Measurements from ENCODE around the gene RPS21.
"Not testable (repeated sequence)": the region's sequence is repeated elsewhere in the genome, so short reads cannot be mapped to it uniquely, and the experiment has no call there.

Gene RPS21

GRCh38 chr20:62411479-62412193, 24.7 kb downstream of the RPS21 start:
- no peak for DNase-seq (ENCODE audit: low read depth)

DNA sequence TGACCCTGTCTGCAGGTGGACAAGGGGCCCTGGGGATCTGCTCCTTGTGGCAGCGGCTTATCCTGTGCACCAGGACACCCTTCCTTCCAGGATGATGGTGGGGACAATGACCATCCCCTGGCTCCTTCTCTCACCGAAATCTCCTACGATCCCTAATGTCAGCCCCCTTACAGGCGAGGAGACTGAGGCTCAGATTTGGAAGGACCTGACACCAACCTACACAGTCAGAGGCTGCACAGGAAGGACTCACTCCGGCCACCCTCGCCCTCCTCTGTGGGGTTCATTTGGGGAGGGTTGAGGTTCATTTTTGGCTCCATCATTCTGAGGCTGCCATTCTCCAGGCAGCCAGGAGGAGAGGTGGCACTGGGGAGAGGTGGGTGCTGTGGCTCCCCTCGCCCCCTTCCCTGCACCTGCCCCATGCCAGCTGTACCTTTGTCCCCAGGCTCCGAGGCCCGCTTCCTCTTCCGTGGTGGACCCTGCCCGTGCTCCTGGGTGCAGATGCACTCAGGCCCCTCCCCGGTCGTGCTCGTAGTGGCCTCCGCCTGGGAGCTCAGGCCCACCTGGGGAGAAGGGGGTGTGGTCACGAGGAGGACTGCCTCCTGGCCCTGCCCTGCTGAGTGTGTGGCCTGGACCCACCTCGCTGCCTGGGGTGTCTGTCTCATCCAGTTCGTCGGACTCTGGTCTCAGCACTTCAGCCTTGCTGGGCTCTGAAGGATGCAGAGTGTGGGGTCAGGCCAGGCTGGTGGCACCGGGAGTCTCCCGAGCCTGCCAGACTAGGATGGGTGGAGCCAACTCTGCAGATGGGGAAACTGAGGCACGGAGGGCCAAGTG, 25.5 kb downstream of the RPS21 start:
- no peak for DNase-seq (ENCODE audit: low read depth)

DNA sequence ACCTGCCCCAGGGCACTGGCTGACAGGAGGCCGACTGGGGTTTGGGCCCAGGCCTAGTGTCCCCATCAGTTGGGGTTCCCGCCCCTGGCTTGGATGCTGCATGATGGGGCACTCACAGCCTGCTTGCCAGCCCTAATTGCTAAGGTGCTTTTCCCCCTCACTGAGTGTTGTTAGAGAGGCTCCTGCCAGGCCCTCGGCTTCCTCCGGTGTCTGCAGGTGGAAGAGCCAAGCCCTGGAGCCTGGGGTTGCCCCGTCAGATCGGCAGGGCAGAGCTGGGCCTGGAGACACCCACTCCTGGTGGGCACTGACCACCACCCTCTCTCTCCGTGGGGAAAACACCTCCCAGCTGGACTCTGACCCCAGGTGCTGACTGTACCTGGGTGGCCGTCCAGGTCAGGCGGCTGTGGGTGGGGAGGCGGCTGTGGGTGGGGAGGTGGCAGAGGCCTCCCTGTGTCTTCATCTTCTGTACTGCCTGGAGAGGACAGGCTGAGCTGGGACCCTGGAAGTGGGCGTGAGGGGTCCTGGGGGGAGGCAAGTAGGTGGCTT, 26.2 kb downstream of the RPS21 start:
- DNase-seq (ENCODE audit: low read depth) = no peak

DNA sequence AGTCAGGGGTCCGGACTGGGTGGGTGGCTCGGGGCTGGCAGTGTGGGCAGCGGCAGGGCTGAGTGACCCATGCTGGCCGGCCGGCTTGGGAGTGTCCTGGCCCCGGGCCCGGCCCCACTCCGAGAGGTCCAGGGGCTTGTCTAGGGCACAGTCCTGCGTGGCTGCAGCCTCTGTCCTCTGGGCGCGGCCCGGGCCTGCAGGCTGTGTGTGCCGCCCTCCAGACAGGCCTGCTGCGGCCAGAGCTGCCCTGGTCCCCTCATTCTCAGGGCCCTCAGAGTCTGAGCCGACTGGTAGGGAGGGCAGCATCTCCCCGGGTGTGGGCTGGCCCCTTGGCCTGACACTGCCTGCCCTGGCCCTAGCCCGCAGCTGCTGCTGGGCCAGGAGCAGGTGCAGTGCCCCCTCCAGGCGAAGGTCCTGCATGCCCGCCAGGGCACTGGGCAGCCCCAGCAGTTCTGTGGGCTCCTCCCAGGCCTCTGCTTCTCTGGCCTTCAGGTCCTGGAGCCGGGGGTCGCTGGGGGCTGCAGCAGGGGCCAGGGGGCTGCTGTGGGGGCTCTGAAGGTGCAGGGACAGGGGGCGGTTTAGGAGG, 27.1 kb downstream of the RPS21 start:
- no peak for DNase-seq (ENCODE audit: low read depth)

DNA sequence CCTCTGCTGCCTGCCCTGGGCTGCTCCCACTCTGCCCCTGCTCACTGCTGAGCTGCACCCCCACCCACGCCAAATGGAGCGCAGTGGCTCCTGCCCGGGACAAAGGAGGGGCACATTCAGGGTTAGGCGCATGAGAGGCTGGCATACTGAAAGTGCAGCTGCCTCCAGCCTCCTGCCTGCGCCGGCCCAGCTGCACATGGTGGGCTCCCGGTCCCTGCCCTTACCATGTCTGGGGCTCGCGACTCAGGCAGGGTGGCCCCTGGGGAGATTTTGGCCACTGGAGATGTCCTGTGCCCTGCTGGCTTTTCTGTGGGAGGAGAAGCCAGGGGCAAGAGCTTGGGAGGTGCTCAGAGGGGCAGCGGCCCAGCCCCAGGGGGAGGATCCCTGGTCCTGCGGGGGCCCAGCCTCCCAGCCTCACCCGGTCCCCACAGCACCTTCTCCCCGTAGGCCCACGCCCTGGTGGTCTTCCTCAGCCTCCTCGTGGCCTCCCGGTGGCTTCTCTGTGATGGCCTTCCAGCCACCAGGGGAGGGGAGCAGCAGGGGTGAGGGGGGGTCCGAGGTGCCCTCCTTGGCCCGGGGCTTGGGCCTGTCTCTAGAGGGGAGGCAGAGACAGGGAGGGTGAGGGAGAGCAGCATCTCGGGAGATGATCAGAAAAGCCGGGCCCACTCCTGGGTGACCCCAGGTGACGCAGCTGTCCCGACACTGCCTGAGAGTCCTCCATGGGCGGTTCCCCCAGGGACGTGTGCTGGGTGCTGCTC, 28.6 kb downstream of the RPS21 start:
- DNase-seq (ENCODE audit: low read depth) = no peak

- no peak for DNase-seq (ENCODE audit: low read depth)
These were observed 30.0 kb downstream of the RPS21 start for GRCh38 chr20:62416651-62417637.

DNA sequence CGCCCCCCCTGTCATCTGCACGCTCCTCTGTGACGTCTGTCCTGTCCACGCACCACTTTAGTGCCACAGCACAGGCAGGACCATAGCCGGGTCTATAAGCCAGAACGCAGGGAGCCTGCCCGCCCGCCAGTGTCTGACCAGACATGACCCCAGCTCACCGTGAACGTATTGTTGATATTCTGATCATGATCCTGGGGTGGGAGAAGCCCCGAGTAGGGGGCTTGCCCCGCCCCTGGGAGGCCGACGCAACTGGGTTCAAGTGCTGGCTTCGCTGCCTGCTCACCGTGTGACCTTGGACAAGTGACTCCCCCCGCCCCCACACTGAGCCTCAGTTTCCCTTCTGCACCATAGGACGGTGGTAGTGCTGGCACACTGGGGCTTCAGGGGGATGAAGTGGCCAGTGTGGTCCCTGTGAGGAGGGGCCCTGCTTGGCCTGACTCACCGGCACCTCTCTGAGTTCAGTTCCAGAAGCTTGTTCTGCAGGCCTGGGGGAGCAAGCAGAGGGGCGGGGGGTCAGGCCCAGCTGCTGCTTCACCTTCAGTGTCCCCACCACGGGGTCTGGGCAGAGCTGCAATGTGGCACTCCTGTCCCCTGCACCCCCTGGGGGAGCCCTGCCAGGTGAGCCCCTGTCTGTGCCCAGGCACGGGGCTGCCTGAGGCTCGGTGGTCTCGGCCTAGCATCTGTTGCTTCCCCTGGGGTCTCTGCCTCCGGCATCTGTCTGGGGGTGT, 31.2 kb downstream of the RPS21 start:
- no peak for DNase-seq (ENCODE audit: low read depth)

- no peak for DNase-seq (ENCODE audit: low read depth)
These were observed 32.0 kb downstream of the RPS21 start for GRCh38 chr20:62418709-62419487.

- DNase-seq (ENCODE audit: low read depth) = no peak
These were observed 32.9 kb downstream of the RPS21 start for GRCh38 chr20:62419759-62420158.

- no peak for DNase-seq (ENCODE audit: low read depth)
These were observed 34.2 kb downstream of the RPS21 start for GRCh38 chr20:62420846-62421715.

GRCh38 chr20:62421716-62421990, 34.8 kb downstream of the RPS21 start:
- DNase-seq (ENCODE audit: low read depth) = no peak

GRCh38 chr20:62422636-62423325, 35.9 kb downstream of the RPS21 start:
- DNase-seq (ENCODE audit: low read depth) = no peak

DNA sequence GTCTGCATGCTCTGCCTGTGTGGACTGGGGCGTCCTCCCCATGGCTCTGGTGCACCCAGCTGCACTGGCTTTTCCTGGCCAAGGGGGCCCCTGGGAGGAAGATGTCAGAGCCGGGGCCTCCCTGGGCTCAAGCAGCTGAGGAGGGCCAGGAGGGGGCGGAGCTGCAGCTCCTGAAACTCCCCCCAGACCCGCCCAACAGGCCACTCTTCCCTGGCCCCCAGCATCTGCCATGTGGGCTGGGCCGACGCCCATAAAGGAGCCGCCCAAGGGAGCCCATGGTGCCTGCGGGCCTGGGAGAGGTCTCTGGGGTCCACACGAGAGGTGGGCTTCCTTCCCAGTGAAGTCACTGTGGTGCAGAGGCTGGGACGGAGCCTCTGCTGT, 36.4 kb downstream of the RPS21 start:
- no peak for DNase-seq (ENCODE audit: low read depth)

GRCh38 chr20:62424249-62425107, 37.6 kb downstream of the RPS21 start:
- no peak for DNase-seq (ENCODE audit: low read depth)

DNA sequence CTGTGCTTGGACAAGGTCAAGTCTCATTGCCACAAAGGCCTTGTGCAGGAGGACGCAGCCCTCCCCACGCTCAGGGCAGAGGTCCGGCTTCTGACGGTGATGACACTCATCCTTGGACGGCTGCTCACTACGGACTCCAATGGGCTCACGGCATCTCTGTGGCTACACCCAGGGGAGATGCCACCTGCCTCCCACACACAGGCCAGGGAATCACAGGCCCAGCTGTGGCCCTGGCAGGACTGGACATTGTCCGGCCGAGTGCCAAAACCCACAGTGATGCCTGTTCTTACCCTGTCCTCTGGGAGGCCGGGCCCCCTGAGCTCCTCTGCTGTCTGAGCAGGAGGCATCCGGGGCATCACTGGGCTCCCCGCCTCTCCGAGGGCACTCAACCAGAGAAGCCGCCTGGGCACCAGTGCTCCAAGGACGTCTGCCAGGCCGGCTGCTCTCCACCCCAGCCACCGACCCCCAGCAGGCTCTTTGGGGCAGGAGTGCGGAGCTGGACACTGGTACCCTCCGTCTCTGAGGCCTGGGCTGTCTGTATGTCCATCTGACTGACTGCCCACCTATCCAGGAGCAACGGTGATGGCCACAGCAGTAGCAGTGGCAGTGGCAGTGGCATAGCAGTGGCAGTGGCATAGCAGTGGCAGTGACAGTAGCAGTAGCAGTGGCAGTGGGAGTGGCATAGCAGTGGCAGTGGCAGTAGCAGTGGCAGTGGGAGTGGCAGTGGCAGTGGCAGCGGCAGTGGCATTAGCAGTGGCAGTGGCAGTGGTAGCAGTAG, 38.6 kb downstream of the RPS21 start:
- DNase-seq (ENCODE audit: low read depth) = no peak

- not testable (repeated sequence) for DNase-seq (ENCODE audit: low read depth)
These were observed 39.1 kb downstream of the RPS21 start for GRCh38 chr20:62426059-62426348.
